Stimulated activated CD4-positive, alpha-beta T cell treated with anti-CD3 and anti-CD28 coated beads, Interleukin-1b, Interleukin-23, amount 100 ng/mL, for 1 hour (primary cell): ENCODE results near the gene PTTG1.

Source experiments
- DNase-seq, 2 donors: peaks; one replicate each; pipeline ENCODE4 v3.0.0-alpha.2; 2020; ENCODE audit warnings: low read depth in 2 of 2

The PTTG1 gene

GRCh38 chr5:160472482-160472881 lies 50.8 kb downstream of the PTTG1 start:
- no peak for DNase-seq

GRCh38 chr5:160473681-160474080 lies 52.0 kb downstream of the PTTG1 start:
- DNase-seq, result no peak

- no peak for DNase-seq
Measured at GRCh38 chr5:160474084-160474483, 52.4 kb downstream of the PTTG1 start.

- no peak for DNase-seq
Measured at GRCh38 chr5:160475864-160476438, 54.3 kb downstream of the PTTG1 start.

- no peak for DNase-seq
Measured at GRCh38 chr5:160477266-160477970, 55.8 kb downstream of the PTTG1 start.

GRCh38 chr5:160478163-160478562 lies 56.5 kb downstream of the PTTG1 start:
- no peak for DNase-seq
